K562 (cell line): ENCODE results near the gene ZNF346. TPM values are rescaled to one million over a fixed set of nuclear protein-coding genes. Genes with fewer than 3 reads are reported as not detected.

ENCODE experiments used
- ATAC-seq: fragments of 200-7000 bp; cut with Tn5 transposase; 3 replicates; pipeline ENCODE4 v1.9.1; 2020; ENCODE audit warnings: moderate library complexity
- BruUV-seq: library from RNA; stranded (reverse); fragments of 400-500 nt; replicated peaks from 2 replicates; lab custom pipeline; 2021; lab: Mats Ljungman, UMichigan
- CTCF ChIA-PET: fragments of 300-600 bp; formaldehyde crosslinking; extraction: SDS; loops from one replicate; lab custom pipeline; 2021; ENCODE audit warnings: low intra/inter-chr PET ratio; lab: Yijun Ruan, JAX
- POLR2A ChIA-PET: fragments of 300-600, 350-650 bp; sonication (Branson Sonifier 250); formaldehyde crosslinking; extraction: SDS; loops from one replicate; lab custom pipeline; 2021; ENCODE audit warnings: antibody characterized with exemption, inconsistent platforms; lab: Yijun Ruan, JAX
- DNase-seq, 4 experiments: peaks; one replicate each; pipeline versions ENCODE4 v3.0.0 to v3.0.0-alpha.2; 2011 to 2018; ENCODE audit warnings: low spot score in 3 of 4, mixed read lengths in 3 of 4; ENCODE audit errors: extremely low read depth in 1 of 4
- FAIRE-seq: peaks from 2 replicates; lab custom pipeline; 2011; peaks lifted over from hg19 to GRCh38; lab: Jason Lieb, UNC
- H2AFZ ChIP-seq: 2 replicates; pipeline ENCODE4 v1.6.0; 2011; ENCODE audit warnings: low read depth, low read length, control low read depth, inconsistent platforms
- H3K27ac ChIP-seq: fragments of 200-600 bp; 3 replicates; pipeline ENCODE4 v1.8.0; 2011; ENCODE audit warnings: low read depth, mild to moderate bottlenecking, control low read depth, inconsistent platforms, low read length, moderate library complexity, mixed read lengths; ENCODE audit errors: extremely low read depth
- H3K27me3 ChIP-seq, 2 experiments: fragments of 300-600 bp in 1 of 2; 2 replicates in 1 of 2; 3 replicates in 1 of 2; pipeline versions ENCODE4 v1.6.0 to v1.8.0; 2011; ENCODE audit warnings: inconsistent platforms in 2 of 2, low read length in 2 of 2, mild to moderate bottlenecking in 1 of 2, mixed read lengths in 1 of 2, moderate library complexity in 1 of 2; ENCODE audit not compliant: control insufficient read depth in 2 of 2, insufficient read depth in 2 of 2
- H3K36me3 ChIP-seq: fragments of 300-600 bp; 3 replicates; pipeline ENCODE4 v1.8.0; 2011; ENCODE audit warnings: mild to moderate bottlenecking, low read length, inconsistent platforms; ENCODE audit not compliant: control insufficient read depth, insufficient read depth
- H3K4me1 ChIP-seq, 2 experiments: fragments of 200-600 bp in 1 of 2; replicated peaks in 1 of 2; 2 replicates in 1 of 2; 3 replicates in 1 of 2; pipeline versions ENCODE4 v1.5.1 to v1.8.0; 2011; ENCODE audit warnings: inconsistent platforms in 2 of 2, low read length in 2 of 2, mild to moderate bottlenecking in 1 of 2, mixed read lengths in 1 of 2, moderate library complexity in 1 of 2; ENCODE audit not compliant: control insufficient read depth in 2 of 2, insufficient read depth in 2 of 2
- H3K4me2 ChIP-seq: 2 replicates; pipeline ENCODE4 v1.6.1; 2011; ENCODE audit warnings: low read length, control low read depth, inconsistent platforms, mixed read lengths; ENCODE audit not compliant: insufficient read depth
- H3K4me3 ChIP-seq: fragments of 200-600 bp; sonication (generic), shearing (Covaris generic); 2 replicates; pipeline ENCODE4 v1.5.1; 2016; ENCODE audit warnings: control low read depth, inconsistent platforms
- H3K79me2 ChIP-seq: fragments of 200-600 bp; 3 replicates; pipeline ENCODE4 v1.8.0; 2011; ENCODE audit warnings: low read length, inconsistent platforms; ENCODE audit not compliant: control insufficient read depth, insufficient read depth
- H3K9ac ChIP-seq, 2 experiments: 2 replicates each; pipeline versions ENCODE4 v1.6.0 to v1.6.1; 2011; ENCODE audit warnings: low read depth in 2 of 2, low read length in 2 of 2, control low read depth in 1 of 2, inconsistent platforms in 1 of 2, mild to moderate bottlenecking in 1 of 2, mixed read lengths in 1 of 2; ENCODE audit not compliant: insufficient read depth in 1 of 2
- H3K9me1 ChIP-seq: one replicate; pipeline ENCODE4 v1.6.0; 2011; ENCODE audit warnings: inconsistent platforms, mild to moderate bottlenecking, low read length, moderate library complexity; ENCODE audit not compliant: control insufficient read depth, insufficient read depth
- H3K9me3 ChIP-seq: replicated peaks from 2 replicates; pipeline ENCODE4 v1.5.1; 2011; ENCODE audit warnings: low read depth, low read length, inconsistent platforms; ENCODE audit not compliant: control insufficient read depth, insufficient read depth
- H4K20me1 ChIP-seq: replicated peaks from 2 replicates; pipeline ENCODE4 v1.6.1; 2011; ENCODE audit warnings: low read length, inconsistent platforms, mixed read lengths; ENCODE audit not compliant: control insufficient read depth, insufficient read depth
- CBFA2T3 ChIP-seq: fragments of 450-650 bp; IDR thresholded peaks from 2 replicates; pipeline ENCODE4 v1.6.1; 2017
- CREB1 ChIP-seq, 2 experiments: sonication (generic) in 1 of 2; formaldehyde crosslinking in 1 of 2; IDR thresholded peaks; 2 replicates each; pipeline versions ENCODE4 v1.6.1 to v1.8.0; 2012 to 2022; ENCODE audit warnings: inconsistent platforms in 1 of 2, mild to moderate bottlenecking in 1 of 2, missing genetic modification reagents in 1 of 2, moderate library complexity in 1 of 2
- ELF4 ChIP-seq: fragments of 450-650 bp; formaldehyde crosslinking; IDR thresholded peaks from 2 replicates; pipeline ENCODE4 v1.4.0; 2022; ENCODE audit warnings: missing genetic modification characterization
- FOXJ2 ChIP-seq: fragments of 200-800 bp; sonication (Bioruptor generic); IDR thresholded peaks from 2 replicates; pipeline ENCODE4 v1.6.1; 2016; ENCODE audit warnings: missing genetic modification characterization, missing compliant biosample characterization
- MAFG ChIP-seq: fragments of 450-650 bp; conservative IDR thresholded peaks from 2 replicates; pipeline ENCODE4 v1.6.1; 2016; ENCODE audit warnings: missing genetic modification characterization, missing compliant biosample characterization
- SAFB ChIP-seq: fragments of 200-400 bp; formaldehyde crosslinking; IDR thresholded peaks from 2 replicates; pipeline ENCODE4 v1.6.1; 2017; ENCODE audit warnings: low read depth, low read length, borderline replicate concordance
- SIRT6 ChIP-seq: IDR thresholded peaks from one replicate; pipeline ENCODE4 v1.6.1; 2012; ENCODE audit warnings: low read depth, mild to moderate bottlenecking, control low read depth, inconsistent platforms, low read length, moderate library complexity
- ZNF551 ChIP-seq: fragments of 250-450 bp; sonication (Bioruptor Pico); IDR thresholded peaks from 2 replicates; pipeline ENCODE4 v1.5.0; 2021; ENCODE audit warnings: mild to moderate bottlenecking, moderate library complexity
- WGBS: fragments of 100-300 bp; shearing (Covaris generic); methylation state at CpG from one replicate; pipeline ENCODE4 v1.1.6; 2016; ENCODE audit warnings: low coverage, mixed read lengths; ENCODE audit not compliant: insufficient coverage; ENCODE audit errors: missing lambda C conversion rate; 5-methylcytosine and 5-hydroxymethylcytosine counted together
- in situ Hi-C: fragments of 300-500 bp; cut with MboI; formaldehyde crosslinking; loops from 4 replicates; pipeline ENCODE4 v1.15.0; 2018; ENCODE audit warnings: inconsistent platforms, mixed read lengths
- intact Hi-C: fragments of 100-400 bp; cut with micrococcal nuclease; formaldehyde crosslinking; loops from 2 replicates; pipeline ENCODE4 v1.14.2; 2022
- polyA plus RNA-seq, 8 experiments: library from polyadenylated mRNA; depleted of rRNA in 4 of 8; stranded (reverse) in 5 of 8; unstranded in 3 of 8; fragments of >200 nt; fragmentation: Nextera tagmentation in 2 of 8; fragmentation: Illumina TruSeq in 1 of 8; extraction: Ambion mirVana in 2 of 8; extraction: Trizol in 1 of 8; gene quantifications; 2 replicates each; pipeline versions ENCODE4 v1.2.1 to v1.2.3, GENCODE V29; 2011 to 2014; ENCODE audit warnings: inconsistent platforms in 1 of 8, missing spikeins in 1 of 8
- total RNA-seq, 7 experiments: library from RNA; depleted of rRNA in 6 of 7; stranded (reverse); fragments of >200 nt in 6 of 7; fragmentation: Illumina TruSeq in 2 of 7; extraction: Trizol in 2 of 7; gene quantifications; 2 replicates each; pipeline versions ENCODE4 v1.2.1 to v1.2.3, GENCODE V29; 2011 to 2021; ENCODE audit warnings: low replicate concordance in 1 of 7

Gene ZNF346
- total and polyA plus RNA-seq, 9 of the 15 experiments (the other 6 are each of a cell fraction or from before 2014, with no cell fraction given) = 5.0 to 25.1 (median 20.1) TPM

GRCh38 chr5:177003649-177004048 lies 18.8 kb upstream of the ZNF346 start:
- H3K79me2 ChIP-seq = peaks cover 79% of the 10 kb centered on the region
- peaks cover 3 to 22% of the 10 kb centered on the region in 2 experiments; a peak in 3 of 5 replicates for H3K4me1 ChIP-seq
- TF ChIP-seq ZNF551 (CRISPR knock-in tag) (no peak), SIRT6 (no peak), MAFG (tag) (no peak), CBFA2T3 (no peak), CREB1 (IDR thresholded peaks at IDR 0.05) (no peak), CREB1 (CRISPR knock-in tag; IDR thresholded peaks at IDR 0.05) (no peak), SAFB (no peak)
- H3K4me2 ChIP-seq = no peak overlapping the region
- peaks cover 22% of the 10 kb centered on the region for H3K36me3 ChIP-seq
- H4K20me1 ChIP-seq = peaks cover 24% of the 10 kb centered on the region
- intact Hi-C loops (no loop called here), in situ Hi-C loops (no loop called here)
- POLR2A ChIA-PET = interaction anchor here (0.7 to 4.1 kb wide), 2 partner anchors 8 to 68 kb away, joined by 3 to 45 read pairs; no protein-coding TSS in a partner anchor
- no peaks in the 10 kb centered on the region for H3K9me1 ChIP-seq
- FAIRE-seq (no peak), DNase-seq (no peak), ATAC-seq (no peak)
- no peaks in the 10 kb centered on the region for H3K9me3 ChIP-seq
- no peaks in the 10 kb centered on the region for H3K27me3 ChIP-seq
- 67% methylated on average over 5 of the region's 5 CpGs for WGBS
- H2AFZ ChIP-seq = no peak overlapping the region
- no TSS peak for BruUV-seq
- no peak overlapping the region for H3K9ac ChIP-seq
- no peak overlapping the region for H3K27ac ChIP-seq
- CTCF ChIA-PET = interaction anchor here (0.7 kb wide), 1 partner anchor 21 kb away, joined by 3 read pairs; no protein-coding TSS in a partner anchor
- H3K4me3 ChIP-seq = no peak overlapping the region

- peaks cover 66% of the 10 kb centered on the region for H3K79me2 ChIP-seq
- peaks cover 20% of the 10 kb centered on the region for H4K20me1 ChIP-seq
- no peaks in the 10 kb centered on the region for H3K27me3 ChIP-seq
- H3K9me3 ChIP-seq = no peaks in the 10 kb centered on the region
- POLR2A ChIA-PET = interaction anchor here (0.6 to 4.1 kb wide), 4 partner anchors 9 to 336 kb away, joined by 3 to 45 read pairs (median 4); partner anchors contain the start of gene ZNF346
- in situ Hi-C loops (no loop called here), intact Hi-C loops (no loop called here)
- H3K9ac ChIP-seq = peak overlapping the region; percentile 86 to 93; a peak in 3 of 4 replicates
- H3K36me3 ChIP-seq = peaks cover 22% of the 10 kb centered on the region
- H3K4me2 ChIP-seq = peak overlapping the region; percentile 84
- H3K4me3 ChIP-seq = peak overlapping the region; percentile 94
- no peak overlapping the region for H2AFZ ChIP-seq
- H3K9me1 ChIP-seq = no peaks in the 10 kb centered on the region
- H3K4me1 ChIP-seq = peaks cover 3 to 22% of the 10 kb centered on the region in 2 experiments; a peak in 3 of 5 replicates
- no peak for ATAC-seq
- TF ChIP-seq ELF4 (CRISPR knock-in tag) (no peak), FOXJ2 (tag) (no peak)
- CTCF ChIA-PET = no interaction called here
- BruUV-seq = no TSS peak
- no peak for DNase-seq
- H3K27ac ChIP-seq = no peak overlapping the region
- 69% methylated on average over 10 of the region's 10 CpGs for WGBS
- no peak for FAIRE-seq
Measured at GRCh38 chr5:177004961-177005360, 17.5 kb upstream of the ZNF346 start.
